ENCODE data around the gene MYBPC2. TPM values are rescaled to one million over a fixed set of nuclear protein-coding genes. Genes with fewer than 3 reads are reported as not detected.

MYBPC2 gene
- total RNA-seq, 4 donors from 2014 or later, result 0.29 TPM; not detected in 3

DNA sequence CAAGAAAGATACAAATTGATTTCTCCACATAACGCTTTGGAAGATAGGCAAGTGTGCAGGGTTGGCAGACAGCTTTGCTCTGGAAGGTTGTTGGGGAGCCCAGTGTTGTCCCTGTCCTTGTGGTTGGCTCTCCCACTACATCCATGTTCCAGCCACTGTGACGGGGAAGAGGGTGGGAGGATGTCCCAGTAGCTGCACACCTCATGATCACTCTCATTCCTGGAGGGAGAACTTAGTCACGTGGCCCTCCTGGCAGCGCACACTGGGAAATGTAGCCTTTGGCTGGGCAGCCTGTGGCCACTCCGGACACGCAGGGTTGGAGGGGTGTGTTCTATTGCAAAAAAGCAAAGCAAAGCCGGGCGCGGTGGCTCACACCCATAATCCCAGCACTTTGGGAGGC, 38.7 kb upstream of the MYBPC2 start:
- Histone ChIP-seq H3K27ac (no peak overlapping the region), H3K4me3 (no peak overlapping the region), H3K4me1 (no peaks in the 10 kb centered on the region), H3K36me3 (peaks cover 13% of the 10 kb centered on the region), H3K9me3 (no peaks in the 10 kb centered on the region), H3K27me3 (no peaks in the 10 kb centered on the region)
- DNase-seq (ENCODE audit: low spot score in 2 of 2), result no peak
- 93% methylated on average over 8 of the region's 9 CpGs for whole genome bisulfite sequencing
- no peak for TF ChIP-seq POLR2AphosphoS5 (IDR thresholded peaks at IDR 0.05)
- TF ChIP-seq EP300 (IDR thresholded peaks at IDR 0.05), result no peak
- TF ChIP-seq, protein P1, sequence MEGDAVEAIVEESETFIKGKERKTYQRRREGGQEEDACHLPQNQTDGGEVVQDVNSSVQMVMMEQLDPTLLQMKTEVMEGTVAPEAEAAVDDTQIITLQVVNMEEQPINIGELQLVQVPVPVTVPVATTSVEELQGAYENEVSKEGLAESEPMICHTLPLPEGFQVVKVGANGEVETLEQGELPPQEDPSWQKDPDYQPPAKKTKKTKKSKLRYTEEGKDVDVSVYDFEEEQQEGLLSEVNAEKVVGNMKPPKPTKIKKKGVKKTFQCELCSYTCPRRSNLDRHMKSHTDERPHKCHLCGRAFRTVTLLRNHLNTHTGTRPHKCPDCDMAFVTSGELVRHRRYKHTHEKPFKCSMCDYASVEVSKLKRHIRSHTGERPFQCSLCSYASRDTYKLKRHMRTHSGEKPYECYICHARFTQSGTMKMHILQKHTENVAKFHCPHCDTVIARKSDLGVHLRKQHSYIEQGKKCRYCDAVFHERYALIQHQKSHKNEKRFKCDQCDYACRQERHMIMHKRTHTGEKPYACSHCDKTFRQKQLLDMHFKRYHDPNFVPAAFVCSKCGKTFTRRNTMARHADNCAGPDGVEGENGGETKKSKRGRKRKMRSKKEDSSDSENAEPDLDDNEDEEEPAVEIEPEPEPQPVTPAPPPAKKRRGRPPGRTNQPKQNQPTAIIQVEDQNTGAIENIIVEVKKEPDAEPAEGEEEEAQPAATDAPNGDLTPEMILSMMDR (IDR thresholded peaks at IDR 0.05), result no peak
- TF ChIP-seq POLR2A (IDR thresholded peaks at IDR 0.05), result no peak

DNA sequence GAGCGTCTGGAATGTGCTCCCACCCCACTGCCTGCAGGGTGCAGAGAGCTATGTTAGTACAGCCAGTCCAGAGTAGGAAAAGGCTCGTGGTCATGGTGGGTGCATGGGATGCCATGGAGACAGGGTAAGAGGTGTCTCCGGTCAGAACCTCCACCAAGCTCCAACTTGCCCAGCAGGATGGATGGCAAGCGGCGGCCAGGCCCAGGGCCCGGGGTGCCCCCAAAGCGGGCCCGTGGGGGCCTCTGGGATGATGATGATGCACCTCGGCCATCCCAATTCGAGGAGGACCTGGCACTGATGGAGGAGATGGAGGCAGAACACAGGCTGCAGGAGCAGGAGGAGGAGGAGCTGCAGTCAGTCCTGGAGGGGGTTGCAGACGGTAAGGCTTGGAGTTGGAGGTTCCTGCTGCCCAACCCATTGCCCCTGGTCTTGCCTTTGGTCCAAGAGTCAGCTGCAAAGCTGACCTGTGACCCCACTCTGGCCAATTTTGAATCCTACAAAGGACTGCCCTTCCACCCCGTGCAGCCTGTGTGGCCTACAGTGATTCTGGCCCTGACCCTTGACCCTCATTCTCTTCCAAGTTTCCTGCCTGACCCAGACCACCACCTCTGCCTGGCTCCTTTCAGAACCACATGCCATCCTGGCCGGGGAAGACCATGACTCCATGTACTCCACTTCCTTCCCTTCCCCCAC, 33.9 kb upstream of the MYBPC2 start:
- TF ChIP-seq POLR2AphosphoS5 (IDR thresholded peaks at IDR 0.05) (no peak), EP300 (IDR thresholded peaks at IDR 0.05) (no peak), POLR2A (IDR thresholded peaks at IDR 0.05) (no peak)
- TF ChIP-seq, protein P1 (IDR thresholded peaks at IDR 0.05), result no peak
- Histone ChIP-seq H3K27me3 (no peaks in the 10 kb centered on the region), H3K4me3 (no peak overlapping the region), H3K36me3 (peaks cover 27% of the 10 kb centered on the region), H3K4me1 (no peaks in the 10 kb centered on the region), H3K27ac (no peak overlapping the region), H3K9me3 (no peaks in the 10 kb centered on the region)
- 86% methylated on average over 8 of the region's 13 CpGs for WGBS
- DNase-seq (ENCODE audit: low spot score in 2 of 2), result no peak

DNA sequence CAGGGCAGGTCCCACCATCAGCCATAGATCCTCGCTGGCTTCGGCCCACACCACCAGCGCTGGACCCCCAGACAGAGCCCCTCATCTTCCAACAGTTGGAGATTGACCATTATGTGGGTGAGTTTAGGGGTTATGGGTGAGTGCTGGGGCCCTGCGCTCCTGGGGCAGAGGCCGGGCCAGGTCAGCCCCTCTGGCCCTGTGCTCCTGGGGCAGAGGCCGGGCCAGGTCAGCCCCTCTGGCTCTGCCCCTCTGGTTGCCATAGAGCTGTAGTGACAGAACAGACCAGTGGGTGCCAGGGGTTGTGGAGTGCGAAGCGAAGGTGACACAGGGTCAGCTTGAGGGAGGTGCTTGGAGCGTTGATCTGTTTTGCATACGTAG, 33.3 kb upstream of the MYBPC2 start:
- no peaks in the 10 kb centered on the region for H3K4me1 ChIP-seq
- 92% methylated on average over 10 of the region's 10 CpGs for WGBS
- no peaks in the 10 kb centered on the region for H3K27me3 ChIP-seq
- no peak for DNase-seq (ENCODE audit: low spot score in 2 of 2)
- H3K27ac ChIP-seq, result no peak overlapping the region
- TF ChIP-seq, protein P1 (IDR thresholded peaks at IDR 0.05), result no peak
- no peak for TF ChIP-seq EP300 (IDR thresholded peaks at IDR 0.05)
- no peak for TF ChIP-seq POLR2A (IDR thresholded peaks at IDR 0.05)
- TF ChIP-seq POLR2AphosphoS5 (IDR thresholded peaks at IDR 0.05), result no peak
- no peak overlapping the region for H3K4me3 ChIP-seq
- peaks cover 32% of the 10 kb centered on the region for H3K36me3 ChIP-seq
- H3K9me3 ChIP-seq, result no peaks in the 10 kb centered on the region

DNA sequence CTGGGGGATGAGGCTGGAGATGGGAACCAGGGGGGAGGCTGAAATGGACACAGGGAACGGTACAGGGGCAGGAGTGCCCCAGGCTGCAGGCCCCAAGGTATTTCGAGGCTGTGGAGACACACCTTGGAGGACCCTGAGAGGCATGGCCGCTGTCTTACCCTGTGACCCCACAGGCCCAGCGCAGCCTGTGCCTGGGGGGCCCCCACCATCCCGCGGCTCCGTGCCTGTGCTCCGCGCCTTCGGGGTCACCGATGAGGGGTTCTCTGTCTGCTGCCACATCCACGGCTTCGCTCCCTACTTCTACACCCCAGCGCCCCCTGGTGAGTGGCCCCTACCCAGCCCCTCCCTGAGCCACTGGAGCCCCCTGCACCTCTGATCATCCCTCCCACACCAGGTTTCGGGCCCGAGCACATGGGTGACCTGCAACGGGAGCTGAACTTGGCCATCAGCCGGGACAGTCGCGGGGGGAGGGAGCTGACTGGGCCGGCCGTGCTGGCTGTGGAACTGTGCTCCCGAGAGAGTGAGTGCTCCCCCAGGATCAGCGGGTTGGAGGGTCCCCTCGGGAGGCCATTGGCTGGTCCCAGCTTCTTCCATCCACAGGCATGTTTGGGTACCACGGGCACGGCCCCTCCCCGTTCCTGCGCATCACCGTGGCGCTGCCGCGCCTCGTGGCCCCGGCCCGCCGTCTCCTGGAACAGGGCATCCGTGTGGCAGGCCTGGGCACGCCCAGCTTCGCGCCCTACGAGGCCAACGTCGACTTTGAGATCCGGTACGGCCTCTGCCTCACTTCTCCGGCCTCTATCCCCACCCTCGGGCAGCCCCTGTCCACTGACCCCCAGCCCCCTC, 30.9 kb upstream of the MYBPC2 start:
- no peak for DNase-seq (ENCODE audit: low spot score in 2 of 2)
- TF ChIP-seq EP300 (IDR thresholded peaks at IDR 0.05) (no peak), POLR2AphosphoS5 (IDR thresholded peaks at IDR 0.05) (no peak), POLR2A (IDR thresholded peaks at IDR 0.05) (no peak)
- TF ChIP-seq, protein P1 (IDR thresholded peaks at IDR 0.05), result no peak
- WGBS, result 95% methylated on average over 47 of the region's 48 CpGs
- no peak overlapping the region for H3K4me3 ChIP-seq
- no peaks in the 10 kb centered on the region for H3K9me3 ChIP-seq
- H3K27me3 ChIP-seq, result no peaks in the 10 kb centered on the region
- no peaks in the 10 kb centered on the region for H3K4me1 ChIP-seq
- H3K36me3 ChIP-seq, result peaks cover 38% of the 10 kb centered on the region
- no peak overlapping the region for H3K27ac ChIP-seq

Measured in suprapubic skin (tissue), 4 donors.